Left ventricle myocardium superior (tissue), 1 donor: ENCODE measurements around the gene MVB12B. TPM values are rescaled to one million over a fixed set of nuclear protein-coding genes. Genes with fewer than 3 reads are reported as not detected.

ENCODE experiments used
- ATAC-seq: fragments of 200-7000 bp; cut with Tn5 transposase; one replicate; pipeline ENCODE4 v1.9.1; 2020; ENCODE audit warnings: mild to moderate bottlenecking, moderate library complexity
- DNase-seq: peaks from one replicate; pipeline ENCODE4 v3.0.0-alpha.2; 2020
- intact Hi-C: fragments of 100-400 bp; cut with micrococcal nuclease; formaldehyde crosslinking; loops from one replicate; pipeline ENCODE4 v1.11.0; 2022
- total RNA-seq: library from RNA; stranded (reverse); fragmentation: NEBNext Ultra II Directional; extraction: Animal tissue kit (Norgen Biotek cat#: 25700); gene quantifications from one replicate; pipeline ENCODE4 v1.2.1, GENCODE V29; 2021
- donor health status: DM: no; HTN: yes; CAD: no; lungs with severe emphysema.

Gene MVB12B
- total RNA-seq, 1 donor from 2014 or later = 11.8 TPM

DNA sequence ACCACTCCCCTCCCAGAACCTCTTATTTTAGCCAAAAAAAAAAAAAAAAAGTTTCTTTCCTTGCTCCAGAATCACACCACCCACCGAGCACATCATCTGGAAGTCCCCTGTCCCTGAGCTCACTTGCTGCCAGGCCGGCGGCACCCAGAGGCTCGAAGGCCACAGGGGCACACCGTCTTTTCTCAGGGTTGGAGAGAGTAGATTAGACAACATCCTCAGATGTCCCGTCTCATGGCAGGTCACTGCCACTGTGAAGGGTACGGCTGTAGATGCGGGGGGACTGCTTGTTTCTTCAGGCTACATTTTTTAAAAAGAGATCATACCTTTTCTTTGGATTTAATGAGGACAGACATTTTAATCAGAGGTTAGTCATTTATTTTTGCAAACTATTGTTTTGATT lies 109.0 kb downstream of the MVB12B start:
- no peak for DNase-seq
- intact Hi-C loops = no loop called here
- no peak for ATAC-seq

DNA sequence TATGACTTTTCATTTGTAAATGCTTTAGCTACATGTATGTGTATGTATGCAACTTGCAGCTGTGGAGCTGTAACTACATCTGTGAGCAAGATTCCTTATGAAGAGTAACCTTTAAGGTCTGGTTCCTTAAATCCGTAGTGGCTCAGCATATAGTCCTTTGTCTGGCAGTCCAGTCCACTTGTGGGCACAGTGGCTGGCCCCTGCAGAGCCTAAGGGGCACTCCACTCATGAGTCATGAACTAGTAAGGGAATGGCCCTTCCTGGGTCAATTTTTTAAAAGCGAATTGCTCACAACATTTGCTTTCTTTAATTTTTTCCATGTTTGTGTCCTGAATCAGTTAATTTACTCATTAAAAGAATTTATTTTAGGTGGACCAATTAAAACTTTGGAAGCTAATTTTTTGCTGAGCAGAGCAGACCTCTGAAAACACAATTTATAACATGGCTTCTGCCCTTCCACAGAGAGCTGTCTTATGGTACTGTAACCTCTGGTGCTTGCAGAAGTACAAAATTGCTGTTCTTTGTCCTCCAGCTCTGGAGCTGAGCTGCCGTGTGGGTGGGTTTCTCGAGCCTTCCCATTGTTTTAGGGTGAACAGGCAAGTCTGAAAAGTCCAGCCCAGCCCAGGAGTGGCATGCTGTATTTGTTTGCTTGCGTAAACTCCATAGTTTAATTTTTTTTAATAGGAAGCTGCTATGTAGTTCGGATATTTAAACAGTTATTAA lies 110.1 kb downstream of the MVB12B start:
- DNase-seq (no peak), ATAC-seq (no peak)
- intact Hi-C loops = no loop called here

DNA sequence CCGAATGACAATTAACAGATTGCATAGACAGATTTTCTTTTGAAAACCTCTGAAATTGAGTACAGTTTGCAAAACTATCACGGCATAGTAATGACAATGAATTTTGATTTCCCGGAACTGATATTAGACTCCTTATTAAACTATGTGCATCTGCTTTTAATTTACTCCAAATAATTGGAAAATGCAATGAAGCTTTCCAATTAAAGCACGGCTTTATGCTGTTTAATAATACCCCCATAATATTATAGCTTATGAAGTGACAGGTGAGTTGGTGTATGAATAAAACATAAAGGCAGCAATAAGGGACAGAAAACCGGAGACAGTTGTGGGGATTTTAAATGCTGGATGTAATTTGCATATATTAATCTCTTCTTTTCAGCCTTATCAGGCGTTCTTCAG lies 110.6 kb downstream of the MVB12B start:
- DNase-seq (no peak), ATAC-seq (no peak)
- intact Hi-C loops = no loop called here

DNA sequence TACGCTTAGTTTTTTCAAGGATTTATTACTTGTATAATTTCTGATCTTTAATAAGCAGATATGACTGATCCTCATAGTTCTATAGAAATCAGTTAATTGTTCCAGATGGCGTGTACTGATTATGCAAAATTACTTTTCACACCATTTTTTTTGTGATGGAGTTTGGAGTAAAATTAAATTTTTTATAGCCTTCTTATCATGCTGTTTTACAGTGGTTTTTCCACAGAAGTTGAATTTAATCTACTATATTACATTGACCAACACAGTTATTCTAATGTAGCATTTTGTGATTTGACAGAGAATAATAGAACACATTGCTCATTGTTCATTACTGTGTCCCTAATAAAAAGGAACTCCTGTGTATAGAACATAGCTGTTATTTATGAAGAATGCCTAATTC lies 111.1 kb downstream of the MVB12B start:
- DNase-seq = no peak
- ATAC-seq = no peak
- intact Hi-C loops = no loop called here

DNA sequence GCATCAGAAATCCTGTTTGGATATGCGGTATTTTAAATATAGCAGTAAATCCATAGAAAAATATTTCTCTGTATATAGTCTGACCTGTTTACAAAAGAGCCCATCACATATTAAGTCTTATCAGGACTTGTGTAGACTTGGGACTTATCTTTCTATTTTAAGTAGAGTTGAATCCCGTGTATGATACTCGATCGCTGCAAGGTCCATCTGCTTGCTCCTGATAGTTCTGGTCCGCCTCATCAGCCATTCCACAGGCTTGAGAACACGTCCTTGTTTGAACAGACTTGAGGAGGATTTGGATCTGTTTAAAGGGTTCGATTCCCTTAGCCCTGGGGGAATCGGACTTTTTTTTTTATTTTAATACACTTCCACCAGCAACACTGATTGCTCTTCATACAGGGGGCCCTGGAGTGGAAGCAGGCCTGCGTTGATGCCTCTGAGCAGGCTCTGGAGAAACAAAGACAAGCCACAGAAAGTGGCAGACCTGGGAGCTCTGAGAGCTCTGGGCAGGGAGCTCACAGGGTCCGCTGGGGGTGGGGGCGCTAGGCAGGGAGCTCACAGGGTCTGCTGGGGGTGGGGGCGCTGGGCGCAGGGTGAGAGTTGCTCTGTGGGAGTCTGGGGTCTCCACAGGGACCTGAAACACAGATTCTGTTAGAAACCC lies 112.2 kb downstream of the MVB12B start:
- DNase-seq = no peak
- no peak for ATAC-seq
- intact Hi-C loops = no loop called here

DNA sequence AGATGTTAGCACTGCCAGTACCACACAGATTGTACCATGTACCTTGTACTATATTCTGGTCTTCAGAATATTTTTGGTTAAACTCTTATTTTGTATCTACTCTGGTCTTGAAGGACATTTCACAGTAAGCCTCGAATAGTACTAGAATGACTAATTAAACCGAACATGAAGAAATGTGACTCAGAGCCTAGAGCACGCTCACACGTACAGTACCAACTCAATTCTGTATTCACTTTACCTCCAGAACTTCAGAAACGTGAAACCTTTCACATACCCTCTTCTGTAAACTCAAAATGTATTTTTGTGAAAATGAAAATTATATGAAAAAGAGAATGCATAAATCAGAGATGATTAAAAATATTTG lies 112.8 kb downstream of the MVB12B start:
- ATAC-seq (no peak), DNase-seq (no peak)
- intact Hi-C loops = no loop called here

DNA sequence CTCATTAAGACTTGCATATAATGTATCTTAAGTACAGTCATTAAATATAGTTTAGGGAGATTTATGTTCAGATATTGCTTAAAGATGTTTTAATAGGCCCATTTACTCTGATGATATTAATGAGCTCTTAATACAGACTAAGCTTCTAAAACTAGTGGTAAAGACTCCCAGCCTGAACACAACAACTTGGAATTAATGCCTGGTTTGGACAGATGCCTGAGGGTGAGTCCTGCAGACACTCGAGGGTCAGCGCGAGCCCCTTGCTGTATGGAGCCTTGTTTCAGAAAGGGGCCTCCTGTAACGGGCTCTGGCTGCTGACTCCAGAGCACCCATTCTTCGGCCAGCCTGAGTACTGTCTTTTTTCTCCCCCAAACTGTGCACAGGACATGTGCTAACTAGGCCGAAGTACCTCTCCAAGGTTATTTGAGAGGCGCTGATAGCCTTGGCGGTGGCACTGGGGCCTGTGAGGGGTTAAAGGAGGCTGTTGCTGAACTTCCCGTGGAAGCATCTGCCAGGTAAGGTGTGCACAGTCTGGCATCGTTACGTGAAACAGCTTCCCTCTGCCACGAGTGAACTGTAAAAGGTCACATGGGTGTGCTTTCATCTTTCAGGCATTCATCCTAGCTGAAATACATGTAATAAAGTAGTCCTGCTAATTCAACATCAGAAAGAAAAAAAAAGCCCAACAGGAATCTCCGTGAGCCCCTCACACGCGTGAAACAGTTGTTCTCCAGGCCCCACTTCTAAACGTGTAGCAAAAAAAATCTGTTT lies 113.4 kb downstream of the MVB12B start:
- no peak for DNase-seq
- intact Hi-C loops = no loop called here

DNA sequence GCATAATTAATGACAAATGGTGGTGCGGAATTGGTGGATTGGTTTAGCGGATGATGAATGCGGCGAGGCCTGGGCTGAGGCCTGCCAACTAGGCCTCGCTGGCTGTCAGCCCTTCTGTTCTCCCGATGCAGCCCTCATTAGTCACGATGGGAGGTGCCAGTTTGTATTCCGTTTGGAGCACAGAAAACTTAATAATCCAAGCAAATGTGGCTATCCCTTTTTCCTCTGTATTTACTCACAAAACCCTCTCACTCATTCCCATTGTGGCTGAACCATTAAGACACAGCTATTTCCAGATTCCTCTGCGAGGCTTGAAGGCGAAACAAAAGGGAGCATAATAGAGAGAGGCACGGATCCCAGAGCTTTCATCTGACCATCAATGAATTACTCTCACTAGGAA lies 114.3 kb downstream of the MVB12B start:
- ATAC-seq (no peak), DNase-seq (no peak)
- intact Hi-C loops = no loop called here

More for the DNA sequence above, 113.4 kb downstream of the MVB12B start:
- ATAC-seq = no peak

DNA sequence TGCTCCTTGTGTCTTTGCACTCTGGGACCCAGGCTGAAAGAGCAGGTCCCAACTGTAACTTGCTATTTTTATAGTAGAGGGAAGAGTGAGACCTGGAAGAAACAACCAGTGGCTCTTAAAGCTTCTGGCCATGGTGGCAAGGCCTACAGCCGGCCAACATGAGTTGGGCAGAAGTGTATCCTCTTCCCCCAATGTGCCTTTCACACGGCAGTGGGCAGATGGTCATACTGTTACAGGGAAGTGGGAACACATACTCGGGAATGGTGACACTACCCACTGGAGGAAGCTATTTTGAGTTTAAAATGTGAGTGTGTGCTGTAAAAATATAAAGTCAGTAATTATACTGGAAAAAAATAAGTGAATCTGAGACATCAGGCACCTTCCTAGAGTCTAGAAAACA lies 116.0 kb downstream of the MVB12B start:
- ATAC-seq = no peak
- intact Hi-C loops = no loop called here
- DNase-seq = no peak

DNA sequence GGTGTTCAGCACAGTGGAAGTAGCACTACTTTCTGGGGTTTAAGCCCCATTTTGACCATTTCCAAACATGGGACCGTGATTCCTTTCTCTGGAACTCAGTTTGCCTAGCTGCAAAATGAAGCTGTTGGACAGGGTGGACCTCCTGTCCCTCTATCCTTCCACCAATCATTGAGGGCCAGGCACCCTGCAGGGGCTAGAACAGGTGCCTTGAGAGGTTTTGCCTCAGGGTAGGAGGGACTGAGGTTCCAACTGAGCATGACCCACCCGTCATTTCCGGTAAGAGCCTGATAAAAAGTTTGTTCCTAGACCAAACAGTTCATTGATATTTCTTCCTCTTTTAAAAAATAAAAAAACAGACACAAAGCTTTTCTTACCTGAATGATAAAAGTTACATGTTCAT lies 116.5 kb downstream of the MVB12B start:
- DNase-seq (no peak), ATAC-seq (no peak)
- intact Hi-C loops = no loop called here

DNA sequence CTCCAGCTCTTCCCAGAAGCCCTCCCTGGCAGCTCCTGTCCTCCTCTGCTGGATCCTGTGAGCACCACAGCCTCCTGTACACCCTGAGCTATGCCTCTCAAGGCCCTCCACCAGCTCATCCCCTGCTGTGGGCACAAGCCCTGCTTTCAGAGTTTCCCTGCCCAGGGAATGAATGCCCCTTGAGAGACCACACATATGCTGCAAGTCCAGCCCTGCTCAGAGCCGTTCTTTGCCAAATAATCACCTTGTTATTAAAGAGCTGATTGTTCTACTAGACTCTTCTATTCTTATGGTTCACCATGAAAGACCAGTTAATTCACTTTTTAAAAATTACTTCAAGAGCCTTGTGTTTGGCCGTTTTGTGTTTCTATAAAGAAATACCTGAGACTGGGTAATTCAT lies 121.5 kb downstream of the MVB12B start:
- DNase-seq = no peak
- ATAC-seq = no peak
- intact Hi-C loops = no loop called here

DNA sequence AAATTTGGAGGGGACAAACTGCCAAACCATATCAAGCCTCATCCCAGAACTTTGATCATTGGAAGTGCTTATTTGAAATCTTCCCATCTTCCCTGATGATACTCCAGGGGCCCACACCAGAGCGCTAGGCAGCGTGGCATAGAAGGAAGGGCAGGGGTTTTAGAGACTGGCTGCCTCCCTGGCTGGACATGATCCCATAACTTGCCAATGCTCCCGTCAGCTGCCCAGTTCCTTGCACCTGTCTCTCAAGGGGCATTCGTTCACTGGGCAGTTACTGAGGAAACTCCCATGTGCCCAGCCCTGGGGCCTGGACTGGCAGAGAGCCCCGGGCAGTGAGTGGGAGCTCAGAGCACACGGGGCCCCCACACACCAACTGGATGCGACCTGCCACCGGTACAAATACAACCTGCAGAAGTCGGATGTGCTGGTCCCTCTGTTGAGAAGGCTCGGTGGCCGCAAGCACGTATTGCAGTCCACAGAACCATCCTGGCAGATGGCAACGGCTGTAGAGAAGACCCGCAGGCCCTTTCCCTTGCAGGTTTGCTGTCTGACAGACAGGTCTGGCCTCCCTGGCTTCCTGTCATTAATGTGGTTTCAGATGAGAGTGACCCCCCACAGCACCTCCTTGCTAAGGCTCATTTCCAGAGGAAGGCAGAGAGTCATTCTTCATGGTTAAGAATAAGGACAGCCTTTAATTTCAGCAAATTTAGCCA lies 122.4 kb downstream of the MVB12B start:
- intact Hi-C loops = no loop called here
- DNase-seq (no peak), ATAC-seq (no peak)

DNA sequence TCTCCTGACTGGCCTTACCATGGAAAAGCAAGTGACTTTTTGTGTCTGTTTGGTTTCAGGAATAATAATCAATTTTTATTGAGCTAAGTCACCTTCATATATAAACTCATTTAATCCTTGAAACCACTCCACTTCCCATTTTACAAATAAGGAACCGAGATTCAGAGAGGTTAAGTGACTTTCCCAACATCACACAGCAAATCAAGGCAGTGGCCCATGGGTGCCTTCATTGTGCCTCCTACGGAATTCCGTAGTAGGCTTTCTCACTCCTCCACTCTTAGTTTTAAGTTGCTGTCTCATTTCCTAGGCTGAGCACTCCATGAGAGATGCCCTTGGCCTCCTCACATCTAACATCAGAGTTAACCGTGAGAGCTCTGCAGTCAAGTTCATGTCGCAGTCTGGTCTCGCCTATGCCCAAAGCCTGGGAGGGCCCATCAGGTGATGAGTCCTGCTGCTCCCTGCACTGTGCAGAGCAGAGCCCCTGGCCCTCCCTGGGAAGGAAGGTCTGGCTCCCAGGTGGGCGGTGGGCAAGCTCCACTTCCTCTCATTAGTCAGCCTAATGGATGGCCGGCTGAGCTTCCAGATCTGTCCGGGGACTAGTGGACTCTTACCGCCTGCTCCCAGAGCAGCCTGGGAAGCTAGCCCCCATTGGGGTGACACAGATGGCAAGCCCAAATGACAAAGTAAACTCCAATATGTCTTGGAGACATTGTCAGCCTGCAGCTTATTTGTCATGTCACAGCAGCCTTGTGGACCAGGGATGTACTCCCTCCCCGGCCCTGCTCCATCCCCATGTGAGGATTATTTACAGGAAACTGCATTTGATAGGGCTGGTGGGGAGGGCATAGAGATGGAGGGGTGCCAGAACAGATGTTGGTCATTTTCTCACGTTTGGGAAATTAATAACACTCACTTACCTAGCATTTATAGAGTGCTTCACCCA lies 123.4 kb downstream of the MVB12B start:
- intact Hi-C loops = no loop called here
- ATAC-seq (no peak), DNase-seq (no peak)

DNA sequence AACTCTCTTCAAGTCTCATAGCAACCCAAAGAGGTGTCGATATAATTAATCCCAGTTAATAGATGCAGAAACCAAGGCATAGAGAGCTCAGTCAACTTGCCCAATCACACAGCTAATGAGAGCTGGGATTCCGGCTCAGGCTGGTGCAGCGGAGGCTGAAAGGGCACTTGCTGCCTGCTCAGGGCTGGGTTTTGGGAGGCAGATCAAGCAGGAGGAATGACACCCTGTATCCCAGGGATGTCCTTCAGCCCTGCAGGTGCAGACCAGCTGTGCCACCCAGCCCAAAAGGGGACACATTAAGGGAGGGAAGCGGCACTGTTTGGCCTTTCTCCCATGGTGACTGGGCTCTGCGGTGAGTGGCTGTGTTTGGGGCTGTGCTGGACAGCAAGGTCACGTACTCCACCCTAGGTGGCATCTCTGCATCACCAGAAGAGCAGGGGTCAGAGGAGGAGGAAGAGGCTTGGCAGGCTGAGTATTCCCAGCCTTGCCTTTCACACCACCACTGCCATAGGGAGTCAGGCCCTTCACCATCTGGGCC lies 124.1 kb downstream of the MVB12B start:
- DNase-seq (no peak), ATAC-seq (no peak)

DNA sequence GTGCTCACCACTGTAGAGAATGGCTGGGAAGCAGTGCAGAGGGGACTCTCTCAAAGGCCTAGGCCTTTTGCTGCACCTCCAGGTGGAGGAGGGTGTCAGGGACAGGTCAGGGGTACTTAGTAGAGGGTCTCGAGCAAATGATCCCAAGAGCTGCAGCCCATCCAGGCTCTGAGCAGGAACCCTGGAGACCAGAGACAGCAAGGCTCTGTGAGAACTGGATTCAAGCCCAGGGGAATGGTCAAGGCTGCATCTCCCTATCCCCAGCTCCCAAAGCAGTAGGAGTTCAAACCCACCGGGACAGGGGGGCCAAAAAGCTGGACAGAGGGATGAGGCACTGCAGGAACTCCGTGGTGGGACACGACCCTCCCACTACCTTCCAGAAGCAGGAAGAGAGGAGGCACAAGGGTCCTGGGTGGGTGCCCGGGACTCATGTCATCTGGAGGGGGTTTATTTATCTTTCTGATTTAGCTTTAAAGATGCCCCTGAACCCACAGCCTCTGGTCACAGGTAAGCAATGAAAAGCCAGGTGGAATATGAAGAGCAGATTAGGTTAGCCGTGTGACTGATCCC lies 124.8 kb downstream of the MVB12B start:
- DNase-seq = no peak
- ATAC-seq = no peak
- intact Hi-C loops = no loop called here

More for the DNA sequence above, 124.1 kb downstream of the MVB12B start:
- intact Hi-C loops = no loop called here

DNA sequence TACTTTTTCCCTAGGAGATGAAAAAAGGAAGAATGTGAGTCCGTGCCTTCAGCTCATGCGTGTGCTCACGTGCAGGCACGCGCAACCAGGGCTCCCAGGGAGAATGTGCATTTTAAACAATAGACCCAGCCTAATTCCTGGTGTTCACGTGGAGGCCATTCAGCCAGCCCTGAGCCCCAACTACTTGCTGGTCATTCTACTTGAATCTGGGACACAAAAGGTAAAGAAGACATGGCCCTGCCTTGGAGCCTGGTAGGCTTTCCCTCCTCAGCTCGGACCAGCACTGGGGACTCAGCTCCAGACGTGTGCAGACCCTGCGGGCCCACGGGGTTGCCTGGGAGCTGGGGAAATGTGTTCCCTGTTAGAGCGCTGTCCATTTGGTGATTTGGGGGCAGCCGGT lies 125.5 kb downstream of the MVB12B start:
- DNase-seq = no peak
- ATAC-seq = no peak
- intact Hi-C loops = no loop called here

DNA sequence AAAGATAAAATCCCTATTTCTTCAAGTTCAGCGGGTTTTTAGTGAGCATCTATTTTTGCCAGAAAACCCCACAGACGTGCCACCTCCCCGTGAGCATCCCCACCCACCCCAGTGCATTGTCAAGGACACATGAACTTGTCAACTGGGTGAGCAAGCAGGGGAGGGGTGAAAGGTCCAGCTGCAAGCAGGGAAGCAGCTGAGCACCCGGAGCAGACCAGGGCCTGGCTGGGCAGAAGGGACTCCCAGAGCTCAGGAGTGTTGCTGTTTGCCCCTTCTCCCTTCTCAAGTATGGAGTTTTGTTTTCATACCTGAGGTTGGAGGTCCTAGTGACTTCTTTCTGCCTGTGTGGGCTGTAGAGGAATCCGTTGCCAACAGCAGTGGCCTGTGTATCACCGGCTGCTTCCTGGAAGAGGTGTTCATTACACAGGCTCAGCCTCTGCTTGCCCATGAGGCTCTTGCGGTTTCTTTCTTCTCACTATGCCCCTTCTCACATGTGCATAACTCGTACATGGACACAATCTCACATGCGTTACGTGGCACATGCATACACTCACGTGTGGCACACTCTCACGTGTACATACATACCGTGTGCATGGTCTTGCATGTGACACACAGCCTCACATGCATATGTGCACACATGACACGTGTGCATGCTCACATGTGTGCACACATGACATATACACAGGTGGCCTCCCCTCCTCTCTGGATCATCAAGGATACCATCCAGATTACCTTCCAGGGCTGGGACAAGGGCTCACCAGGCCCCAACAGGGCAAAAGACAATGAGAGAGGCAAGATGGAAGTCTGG lies 126.7 kb downstream of the MVB12B start:
- no peak for ATAC-seq
- intact Hi-C loops = no loop called here
- no peak for DNase-seq
